ENCODE results near the gene ATN1.

The ATN1 gene

DNA sequence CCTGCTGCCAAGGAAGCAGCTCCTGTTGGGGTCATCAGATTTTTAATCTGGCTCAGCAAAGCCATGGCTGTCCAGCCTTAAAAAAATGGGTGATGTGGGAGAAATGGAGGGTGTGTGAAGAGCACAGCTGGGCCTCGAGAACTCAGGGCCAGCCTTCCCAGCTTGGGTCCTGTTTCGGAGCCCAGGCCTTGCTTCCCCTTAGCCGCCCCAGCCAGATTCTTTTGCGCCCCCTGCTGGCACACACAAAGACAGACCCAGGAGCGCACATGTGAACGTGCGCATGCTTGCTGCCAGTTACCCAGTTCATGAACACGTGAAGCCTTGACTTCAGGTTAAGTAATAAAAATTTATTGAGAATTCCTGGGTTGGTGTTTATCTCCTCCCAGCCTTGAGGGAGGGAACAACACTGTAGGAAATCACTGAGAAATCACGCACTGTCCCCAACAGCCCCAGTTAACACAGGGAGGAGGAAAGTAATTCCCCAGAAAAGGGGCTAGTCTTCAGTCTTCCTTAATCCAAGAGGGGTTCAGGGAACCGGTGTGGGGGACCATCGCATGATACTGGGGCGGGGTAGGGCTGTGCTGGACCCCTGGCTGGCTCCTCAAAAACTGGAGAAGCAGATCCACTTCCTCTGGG lies 37.4 kb downstream of the ATN1 start:
- peak; percentile 31; the same call in 1 of the 2 replicates for TF ChIP-seq CREB1 (IDR thresholded peaks at IDR 0.05; ENCODE audit: low read depth)
- TF ChIP-seq RAD21 (IDR thresholded peaks at IDR 0.05; ENCODE audit: low read depth): peak; percentile 65
- TF ChIP-seq TAF1 (IDR thresholded peaks at IDR 0.05; ENCODE audit: low read depth): no peak
- peak; percentile 17; the same call in 1 of the 2 replicates for TF ChIP-seq EP300 (IDR thresholded peaks at IDR 0.05; ENCODE audit: borderline replicate concordance)
- peak; percentile 40; the same call in 1 of the 2 replicates for TF ChIP-seq YY1 (IDR thresholded peaks at IDR 0.05; ENCODE audit: low read depth)
- peak; percentile 50 for TF ChIP-seq NFIC (IDR thresholded peaks at IDR 0.05)
- TF ChIP-seq, protein P1, sequence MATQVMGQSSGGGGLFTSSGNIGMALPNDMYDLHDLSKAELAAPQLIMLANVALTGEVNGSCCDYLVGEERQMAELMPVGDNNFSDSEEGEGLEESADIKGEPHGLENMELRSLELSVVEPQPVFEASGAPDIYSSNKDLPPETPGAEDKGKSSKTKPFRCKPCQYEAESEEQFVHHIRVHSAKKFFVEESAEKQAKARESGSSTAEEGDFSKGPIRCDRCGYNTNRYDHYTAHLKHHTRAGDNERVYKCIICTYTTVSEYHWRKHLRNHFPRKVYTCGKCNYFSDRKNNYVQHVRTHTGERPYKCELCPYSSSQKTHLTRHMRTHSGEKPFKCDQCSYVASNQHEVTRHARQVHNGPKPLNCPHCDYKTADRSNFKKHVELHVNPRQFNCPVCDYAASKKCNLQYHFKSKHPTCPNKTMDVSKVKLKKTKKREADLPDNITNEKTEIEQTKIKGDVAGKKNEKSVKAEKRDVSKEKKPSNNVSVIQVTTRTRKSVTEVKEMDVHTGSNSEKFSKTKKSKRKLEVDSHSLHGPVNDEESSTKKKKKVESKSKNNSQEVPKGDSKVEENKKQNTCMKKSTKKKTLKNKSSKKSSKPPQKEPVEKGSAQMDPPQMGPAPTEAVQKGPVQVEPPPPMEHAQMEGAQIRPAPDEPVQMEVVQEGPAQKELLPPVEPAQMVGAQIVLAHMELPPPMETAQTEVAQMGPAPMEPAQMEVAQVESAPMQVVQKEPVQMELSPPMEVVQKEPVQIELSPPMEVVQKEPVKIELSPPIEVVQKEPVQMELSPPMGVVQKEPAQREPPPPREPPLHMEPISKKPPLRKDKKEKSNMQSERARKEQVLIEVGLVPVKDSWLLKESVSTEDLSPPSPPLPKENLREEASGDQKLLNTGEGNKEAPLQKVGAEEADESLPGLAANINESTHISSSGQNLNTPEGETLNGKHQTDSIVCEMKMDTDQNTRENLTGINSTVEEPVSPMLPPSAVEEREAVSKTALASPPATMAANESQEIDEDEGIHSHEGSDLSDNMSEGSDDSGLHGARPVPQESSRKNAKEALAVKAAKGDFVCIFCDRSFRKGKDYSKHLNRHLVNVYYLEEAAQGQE (IDR thresholded peaks at IDR 0.05; ENCODE audit: low read depth): no peak
- TF ChIP-seq CEBPB (IDR thresholded peaks at IDR 0.05): no peak
- TF ChIP-seq TCF12 (IDR thresholded peaks at IDR 0.05; ENCODE audit: low read depth): peak; percentile 32; the same call in 1 of the 2 replicates
- peak; percentile 42 for TF ChIP-seq TEAD4 (IDR thresholded peaks at IDR 0.05)
- TF ChIP-seq EGR1 (IDR thresholded peaks at IDR 0.05): no peak
- TF ChIP-seq, protein P2, sequence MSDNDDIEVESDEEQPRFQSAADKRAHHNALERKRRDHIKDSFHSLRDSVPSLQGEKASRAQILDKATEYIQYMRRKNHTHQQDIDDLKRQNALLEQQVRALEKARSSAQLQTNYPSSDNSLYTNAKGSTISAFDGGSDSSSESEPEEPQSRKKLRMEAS (IDR thresholded peaks at IDR 0.05): peak; percentile 94
- TF ChIP-seq FOXM1 (IDR thresholded peaks at IDR 0.05; ENCODE audit: borderline replicate concordance, low read depth): 0 out of 2 replicates have a peak, but pooled peaks have one; percentile 19
- peak; percentile 52; the same call in 1 of the 2 replicates for TF ChIP-seq ZBTB7A (IDR thresholded peaks at IDR 0.05; ENCODE audit: low read depth)
- TF ChIP-seq, protein P3, sequence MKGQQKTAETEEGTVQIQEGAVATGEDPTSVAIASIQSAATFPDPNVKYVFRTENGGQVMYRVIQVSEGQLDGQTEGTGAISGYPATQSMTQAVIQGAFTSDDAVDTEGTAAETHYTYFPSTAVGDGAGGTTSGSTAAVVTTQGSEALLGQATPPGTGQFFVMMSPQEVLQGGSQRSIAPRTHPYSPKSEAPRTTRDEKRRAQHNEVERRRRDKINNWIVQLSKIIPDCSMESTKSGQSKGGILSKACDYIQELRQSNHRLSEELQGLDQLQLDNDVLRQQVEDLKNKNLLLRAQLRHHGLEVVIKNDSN (IDR thresholded peaks at IDR 0.05): peak; percentile 79

DNA sequence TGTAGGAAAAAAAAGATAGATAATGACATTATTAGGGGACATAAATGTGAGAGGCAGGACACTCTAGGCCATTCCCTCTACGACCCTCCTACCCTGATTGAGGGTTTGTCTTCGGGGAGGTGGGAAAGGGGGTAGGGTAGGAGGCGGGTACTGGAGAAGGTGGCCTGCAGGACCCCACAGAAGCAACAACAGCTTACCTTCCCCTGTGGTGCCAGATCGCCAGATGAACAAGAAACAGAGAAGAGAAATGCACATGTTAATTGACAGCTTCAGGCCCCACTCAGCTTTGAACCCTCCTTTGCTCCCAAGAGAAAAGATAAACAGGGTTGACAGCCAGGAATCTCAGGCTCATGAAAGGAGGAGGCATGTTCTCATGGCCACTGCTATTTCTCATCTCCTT lies 38.0 kb downstream of the ATN1 start:
- no peak for TF ChIP-seq CREB1 (IDR thresholded peaks at IDR 0.05; ENCODE audit: low read depth)
- TF ChIP-seq TCF12 (IDR thresholded peaks at IDR 0.05; ENCODE audit: low read depth): no peak
- TF ChIP-seq RAD21 (IDR thresholded peaks at IDR 0.05; ENCODE audit: low read depth): no peak

DNA sequence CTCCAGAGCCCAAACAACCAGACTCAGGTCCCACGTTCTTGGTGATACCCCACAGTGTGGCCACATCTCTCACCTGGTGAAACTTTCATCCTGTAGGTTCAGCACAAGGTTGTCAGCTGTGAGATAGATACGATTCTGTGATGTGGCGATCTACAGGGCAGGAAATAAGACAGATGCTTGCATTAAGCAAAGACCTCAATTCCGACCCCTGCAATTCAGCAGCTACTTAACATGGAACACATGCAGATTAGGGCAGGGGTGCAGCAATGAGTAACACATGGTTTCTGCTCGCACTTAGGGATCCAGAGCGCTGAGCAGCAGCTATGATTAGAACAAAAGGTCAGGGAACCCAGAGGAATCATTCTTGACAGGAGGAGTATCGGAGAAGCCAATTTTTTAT lies 38.6 kb downstream of the ATN1 start:
- TF ChIP-seq RAD21 (IDR thresholded peaks at IDR 0.05; ENCODE audit: low read depth) (no peak), CREB1 (IDR thresholded peaks at IDR 0.05; ENCODE audit: low read depth) (no peak), YY1 (IDR thresholded peaks at IDR 0.05; ENCODE audit: low read depth) (no peak), CEBPB (IDR thresholded peaks at IDR 0.05) (no peak), TEAD4 (IDR thresholded peaks at IDR 0.05) (no peak), ZBTB7A (IDR thresholded peaks at IDR 0.05; ENCODE audit: low read depth) (no peak), NFIC (IDR thresholded peaks at IDR 0.05) (no peak), EP300 (IDR thresholded peaks at IDR 0.05; ENCODE audit: borderline replicate concordance) (no peak), TAF1 (IDR thresholded peaks at IDR 0.05; ENCODE audit: low read depth) (no peak)
- TF ChIP-seq, protein P3 (IDR thresholded peaks at IDR 0.05): no peak

DNA sequence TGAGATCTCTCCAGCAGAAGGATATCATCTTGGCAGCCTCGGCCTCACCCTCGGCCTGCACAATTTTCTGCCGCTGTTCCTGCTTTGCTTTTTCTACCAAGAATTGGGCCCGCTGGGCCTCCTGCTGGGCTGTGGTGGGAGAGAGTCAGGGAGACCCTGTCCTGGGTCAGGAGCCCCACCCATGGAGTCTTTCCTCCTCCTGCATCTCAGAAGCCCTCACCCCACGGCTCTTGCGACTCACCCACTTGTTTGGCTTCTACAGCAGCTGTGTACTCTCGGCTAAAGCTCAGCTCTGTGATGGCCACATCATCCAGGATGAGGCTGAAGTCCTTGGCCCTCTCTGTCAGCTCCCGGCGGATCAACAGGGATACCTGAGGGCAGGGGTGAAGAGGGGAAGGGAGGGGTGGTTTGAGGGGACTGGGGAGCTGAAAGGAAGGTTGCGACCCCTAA lies 39.9 kb downstream of the ATN1 start:
- TF ChIP-seq, protein P2 (IDR thresholded peaks at IDR 0.05): no peak
- TF ChIP-seq, protein P3 (IDR thresholded peaks at IDR 0.05): no peak
- no peak for TF ChIP-seq TAF1 (IDR thresholded peaks at IDR 0.05; ENCODE audit: low read depth)
- TF ChIP-seq CREB1 (IDR thresholded peaks at IDR 0.05; ENCODE audit: low read depth): no peak
- no peak for TF ChIP-seq RAD21 (IDR thresholded peaks at IDR 0.05; ENCODE audit: low read depth)
- no peak for TF ChIP-seq FOXM1 (IDR thresholded peaks at IDR 0.05; ENCODE audit: borderline replicate concordance, low read depth)
- TF ChIP-seq YY1 (IDR thresholded peaks at IDR 0.05; ENCODE audit: low read depth): no peak
- TF ChIP-seq CEBPB (IDR thresholded peaks at IDR 0.05): no peak
- no peak for TF ChIP-seq EGR1 (IDR thresholded peaks at IDR 0.05)
- no peak for TF ChIP-seq TCF12 (IDR thresholded peaks at IDR 0.05; ENCODE audit: low read depth)
- TF ChIP-seq NFIC (IDR thresholded peaks at IDR 0.05): no peak

DNA sequence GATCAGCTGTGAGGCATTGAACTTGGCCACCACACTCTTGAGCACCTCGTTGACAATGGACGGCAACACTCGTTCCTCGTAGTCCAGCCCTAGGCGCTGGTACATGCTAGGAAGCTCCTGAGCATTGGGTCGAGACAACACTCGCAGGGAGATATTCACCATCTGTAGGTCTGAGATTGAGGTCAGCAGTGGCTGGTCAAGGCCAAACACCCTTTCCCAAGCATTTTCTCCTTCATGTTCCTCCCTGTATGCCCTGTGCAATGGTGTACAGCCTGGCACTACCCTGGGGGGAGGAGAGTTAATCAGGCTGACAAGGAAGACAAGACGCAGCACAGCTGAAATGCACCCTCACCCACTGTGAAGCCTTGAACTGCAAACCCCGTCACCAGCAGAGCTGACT lies 40.7 kb downstream of the ATN1 start:
- TF ChIP-seq ZBTB7A (IDR thresholded peaks at IDR 0.05; ENCODE audit: low read depth) (no peak), TCF12 (IDR thresholded peaks at IDR 0.05; ENCODE audit: low read depth) (no peak), TEAD4 (IDR thresholded peaks at IDR 0.05) (no peak), NFIC (IDR thresholded peaks at IDR 0.05) (no peak), EGR1 (IDR thresholded peaks at IDR 0.05) (no peak), EP300 (IDR thresholded peaks at IDR 0.05; ENCODE audit: borderline replicate concordance) (no peak), FOXM1 (IDR thresholded peaks at IDR 0.05; ENCODE audit: borderline replicate concordance, low read depth) (no peak), CEBPB (IDR thresholded peaks at IDR 0.05) (no peak), CREB1 (IDR thresholded peaks at IDR 0.05; ENCODE audit: low read depth) (no peak), RAD21 (IDR thresholded peaks at IDR 0.05; ENCODE audit: low read depth) (no peak), YY1 (IDR thresholded peaks at IDR 0.05; ENCODE audit: low read depth) (no peak), TAF1 (IDR thresholded peaks at IDR 0.05; ENCODE audit: low read depth) (no peak)
- TF ChIP-seq, protein P1 (IDR thresholded peaks at IDR 0.05; ENCODE audit: low read depth): no peak
- TF ChIP-seq, protein P3 (IDR thresholded peaks at IDR 0.05): no peak
- TF ChIP-seq, protein P2 (IDR thresholded peaks at IDR 0.05): no peak
